ENCODE measurements around the gene PSMD1.

DNA sequence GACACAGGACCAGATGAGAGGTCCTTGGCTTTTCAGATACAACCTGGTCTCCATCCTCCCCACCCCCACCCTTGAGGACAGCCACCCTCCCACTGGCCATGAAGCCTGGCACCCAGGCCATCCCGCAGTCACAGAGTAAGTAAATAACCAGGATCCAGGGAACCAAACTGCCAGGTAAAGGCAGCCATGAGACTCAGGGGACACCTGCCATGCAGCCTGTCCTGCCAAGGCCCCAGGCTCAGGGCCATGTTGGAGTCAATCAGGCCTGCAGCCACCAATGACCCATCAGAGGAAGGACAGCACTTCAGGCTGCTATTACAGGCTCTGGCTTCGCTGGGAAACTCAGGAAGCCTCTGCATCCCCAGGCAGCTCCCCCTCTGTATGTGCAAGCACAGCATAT is 45.1 kb upstream of the PSMD1 start:
- TF ChIP-seq GATA3 (IDR thresholded peaks at IDR 0.05; ENCODE audit: low read depth, low read length): no peak
- TF ChIP-seq GATA2 (IDR thresholded peaks at IDR 0.05; ENCODE audit: low read depth, low read length): no peak

Data from SH-SY5Y (cell line).